ENCODE measurements around the gene GAPVD1.

GRCh38 chr9:125393426-125393825 lies 131.8 kb downstream of the GAPVD1 start:
- TF ChIP-seq HDGF (IDR thresholded peaks at IDR 0.05; ENCODE audit: borderline replicate concordance) (no peak), BHLHE40 (IDR thresholded peaks at IDR 0.05; ENCODE audit: borderline replicate concordance) (no peak), FOXK2 (IDR thresholded peaks at IDR 0.05) (no peak)

All from HEK293T (cell line).